ENCODE measurements around the gene FAM53B.

Gene FAM53B

DNA sequence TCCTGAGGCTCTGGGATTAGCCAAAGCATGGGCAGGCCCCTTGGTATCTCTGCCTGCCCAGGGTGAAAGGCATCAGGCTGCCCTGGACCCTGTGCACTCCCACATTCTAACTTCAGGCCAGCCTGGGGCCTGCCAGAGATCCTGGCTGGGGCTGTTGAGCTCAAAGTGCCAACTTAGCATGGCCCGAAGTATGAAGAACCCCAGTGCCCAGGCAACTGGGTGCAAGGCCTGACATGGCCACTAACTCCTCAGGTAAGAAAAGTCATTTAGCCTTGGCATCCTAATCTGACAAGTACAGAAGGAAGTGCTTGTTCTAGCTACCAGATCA lies 43.2 kb downstream of the FAM53B start:
- TF ChIP-seq POLR2AphosphoS5 (IDR thresholded peaks at IDR 0.05; ENCODE audit: low read depth, low read length) (no peak), SPI1 (IDR thresholded peaks at IDR 0.05; ENCODE audit: low read depth, low read length) (no peak), TAF1 (IDR thresholded peaks at IDR 0.05; ENCODE audit: low read depth, low read length) (no peak), POU2F2 (IDR thresholded peaks at IDR 0.05; ENCODE audit: low read depth, low read length) (no peak)
- no peak for FAIRE-seq
- DNase-seq (ENCODE audit: insufficient read length, low spot score), result no peak

- no peak for DNase-seq (ENCODE audit: insufficient read length, low spot score)
- TF ChIP-seq POU2F2 (IDR thresholded peaks at IDR 0.05; ENCODE audit: low read depth, low read length) (no peak), PAX5 (IDR thresholded peaks at IDR 0.05; ENCODE audit: insufficient read depth, low read length, severe bottlenecking) (no peak), POLR2AphosphoS5 (IDR thresholded peaks at IDR 0.05; ENCODE audit: low read depth, low read length) (no peak), SPI1 (IDR thresholded peaks at IDR 0.05; ENCODE audit: low read depth, low read length) (peak; percentile 95), TAF1 (IDR thresholded peaks at IDR 0.05; ENCODE audit: low read depth, low read length) (no peak), POLR2A (IDR thresholded peaks at IDR 0.05; ENCODE audit: low read depth, low read length) (peak; percentile 18; the same call in 1 of the 2 replicates)
- FAIRE-seq, result peak; percentile 86
Measured at GRCh38 chr10:124700293-124701037, 43.7 kb downstream of the FAM53B start.

GRCh38 chr10:124699471-124700292 lies 44.5 kb downstream of the FAM53B start:
- 0 out of 2 replicates have a peak, but pooled peaks have one; percentile 7 for TF ChIP-seq SPI1 (IDR thresholded peaks at IDR 0.05; ENCODE audit: low read depth, low read length)
- TF ChIP-seq PAX5 (IDR thresholded peaks at IDR 0.05; ENCODE audit: insufficient read depth, low read length, severe bottlenecking), result no peak
- TF ChIP-seq POU2F2 (IDR thresholded peaks at IDR 0.05; ENCODE audit: low read depth, low read length), result no peak
- no peak for TF ChIP-seq POLR2AphosphoS5 (IDR thresholded peaks at IDR 0.05; ENCODE audit: low read depth, low read length)
- TF ChIP-seq POLR2A (IDR thresholded peaks at IDR 0.05; ENCODE audit: low read depth, low read length), result no peak
- DNase-seq (ENCODE audit: insufficient read length, low spot score), result no peak
- FAIRE-seq, result peak; percentile 23

- peak; percentile 47 for FAIRE-seq
Measured at GRCh38 chr10:124698545-124699469, 45.4 kb downstream of the FAM53B start.

GRCh38 chr10:124697837-124698544 lies 46.2 kb downstream of the FAM53B start:
- DNase-seq (ENCODE audit: insufficient read length, low spot score), result no peak
- FAIRE-seq, result no peak
- TF ChIP-seq POLR2A (IDR thresholded peaks at IDR 0.05; ENCODE audit: low read depth, low read length), result peak; percentile 48; the same call in 1 of the 2 replicates
- TF ChIP-seq TAF1 (IDR thresholded peaks at IDR 0.05; ENCODE audit: low read depth, low read length), result no peak

More at GRCh38 chr10:124698545-124699469, 45.4 kb downstream of the FAM53B start:
- DNase-seq (ENCODE audit: insufficient read length, low spot score), result no peak
- TF ChIP-seq SPI1 (IDR thresholded peaks at IDR 0.05; ENCODE audit: low read depth, low read length) (no peak), POU2F2 (IDR thresholded peaks at IDR 0.05; ENCODE audit: low read depth, low read length) (no peak), POLR2AphosphoS5 (IDR thresholded peaks at IDR 0.05; ENCODE audit: low read depth, low read length) (no peak), TAF1 (IDR thresholded peaks at IDR 0.05; ENCODE audit: low read depth, low read length) (no peak), POLR2A (IDR thresholded peaks at IDR 0.05; ENCODE audit: low read depth, low read length) (no peak), PAX5 (IDR thresholded peaks at IDR 0.05; ENCODE audit: insufficient read depth, low read length, severe bottlenecking) (no peak)

DNA sequence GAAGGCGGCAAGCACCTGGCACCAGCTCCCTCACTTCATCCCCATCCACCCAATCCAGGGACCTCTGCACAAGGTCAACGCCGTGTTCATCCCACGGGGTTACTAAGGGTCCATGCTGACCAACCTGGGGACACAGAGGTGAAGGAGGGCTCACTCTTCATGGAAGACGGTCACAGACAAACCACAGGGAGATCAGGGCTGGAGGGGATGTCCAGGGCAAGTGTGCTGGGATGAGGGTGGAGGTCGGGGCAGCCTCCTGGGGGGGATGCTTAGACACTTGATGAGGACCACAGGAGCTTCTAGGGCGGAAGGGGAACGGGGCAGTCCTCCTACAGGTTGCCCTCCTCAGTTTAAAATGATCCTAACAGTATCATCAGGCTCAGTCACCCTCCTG lies 46.7 kb downstream of the FAM53B start:
- no peak for TF ChIP-seq POU2F2 (IDR thresholded peaks at IDR 0.05; ENCODE audit: low read depth, low read length)
- TF ChIP-seq PAX5 (IDR thresholded peaks at IDR 0.05; ENCODE audit: insufficient read depth, low read length, severe bottlenecking), result no peak
- no peak for TF ChIP-seq POLR2A (IDR thresholded peaks at IDR 0.05; ENCODE audit: low read depth, low read length)
- no peak for TF ChIP-seq SPI1 (IDR thresholded peaks at IDR 0.05; ENCODE audit: low read depth, low read length)
- no peak for TF ChIP-seq POLR2AphosphoS5 (IDR thresholded peaks at IDR 0.05; ENCODE audit: low read depth, low read length)
- TF ChIP-seq TAF1 (IDR thresholded peaks at IDR 0.05; ENCODE audit: low read depth, low read length), result no peak
- FAIRE-seq, result peak; percentile 85

GRCh38 chr10:124696446-124697392 lies 47.5 kb downstream of the FAM53B start:
- TF ChIP-seq POU2F2 (IDR thresholded peaks at IDR 0.05; ENCODE audit: low read depth, low read length), result no peak
- no peak; the same call in 1 of the 2 replicates for TF ChIP-seq TAF1 (IDR thresholded peaks at IDR 0.05; ENCODE audit: low read depth, low read length)
- TF ChIP-seq SPI1 (IDR thresholded peaks at IDR 0.05; ENCODE audit: low read depth, low read length), result no peak
- TF ChIP-seq POLR2A (IDR thresholded peaks at IDR 0.05; ENCODE audit: low read depth, low read length), result peak; percentile 87
- no peak for TF ChIP-seq PAX5 (IDR thresholded peaks at IDR 0.05; ENCODE audit: insufficient read depth, low read length, severe bottlenecking)
- FAIRE-seq (peak; percentile 93), DNase-seq (ENCODE audit: insufficient read length, low spot score) (peak; percentile 54)

More for the DNA sequence above, 46.7 kb downstream of the FAM53B start:
- no peak for DNase-seq (ENCODE audit: insufficient read length, low spot score)

DNA sequence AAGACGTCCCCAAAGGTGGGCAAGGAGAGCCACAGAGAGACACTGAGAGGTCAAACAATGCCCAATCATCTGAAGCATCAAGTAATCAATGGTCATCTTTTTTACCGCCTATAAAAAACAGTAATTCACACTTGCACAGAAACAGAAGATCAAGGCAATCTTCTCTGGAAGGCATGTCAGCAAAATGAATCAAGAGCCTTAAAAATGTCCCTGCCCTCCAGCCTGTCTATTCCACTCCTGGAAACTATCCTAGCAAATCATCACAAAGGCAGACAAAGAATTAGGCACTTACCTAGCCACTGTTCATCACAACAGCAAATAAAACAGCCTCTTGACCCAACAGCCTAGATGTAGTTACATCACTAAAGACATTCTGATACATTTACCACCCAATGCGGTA lies 48.9 kb downstream of the FAM53B start:
- TF ChIP-seq POLR2AphosphoS5 (IDR thresholded peaks at IDR 0.05; ENCODE audit: low read depth, low read length) (no peak), POLR2A (IDR thresholded peaks at IDR 0.05; ENCODE audit: low read depth, low read length) (no peak), TAF1 (IDR thresholded peaks at IDR 0.05; ENCODE audit: low read depth, low read length) (no peak), PAX5 (IDR thresholded peaks at IDR 0.05; ENCODE audit: insufficient read depth, low read length, severe bottlenecking) (no peak), POU2F2 (IDR thresholded peaks at IDR 0.05; ENCODE audit: low read depth, low read length) (no peak), SPI1 (IDR thresholded peaks at IDR 0.05; ENCODE audit: low read depth, low read length) (no peak)
- no peak for DNase-seq (ENCODE audit: insufficient read length, low spot score)
- FAIRE-seq, result peak; percentile 63

Data from GM12891 (cell line).